GM19438 (cell line): ENCODE data around the gene MRPL44.
A peak's percentile ranks its signal among the peaks of the same experiment; 100 is the strongest.

Experiments
- ATAC-seq: cut with Tn5 transposase; IDR thresholded peaks from one replicate; pipeline ENCODE4 v1.9.1; 2021; ENCODE audit warnings: low read depth; ENCODE audit not compliant: unreplicated experiment

The MRPL44 gene

GRCh38 chr2:223957092-223957851 lies at the start of gene MRPL44:
Gene MRPL44 (plus strand): TSS chr2:223957463. CDS start chr2:223957473, 10 bp downstream.
- ATAC-seq = peak; percentile 93

- ATAC-seq = no peak
Measured at GRCh38 chr2:223908304-223908998, 48.8 kb upstream of the MRPL44 start.

- ATAC-seq = no peak
Measured at GRCh38 chr2:223909001-223909741, 48.1 kb upstream of the MRPL44 start.

GRCh38 chr2:223914324-223914723 lies 42.9 kb upstream of the MRPL44 start:
- ATAC-seq = no peak

- ATAC-seq = no peak
Measured at GRCh38 chr2:223915071-223915470, 42.2 kb upstream of the MRPL44 start.

GRCh38 chr2:223916181-223916920 lies 40.9 kb upstream of the MRPL44 start:
- no peak for ATAC-seq

GRCh38 chr2:223918671-223919134 lies 38.6 kb upstream of the MRPL44 start:
- no peak for ATAC-seq

- ATAC-seq = no peak
Measured at GRCh38 chr2:223920109-223920508, 37.2 kb upstream of the MRPL44 start.

GRCh38 chr2:223921204-223921603 lies 36.1 kb upstream of the MRPL44 start:
- ATAC-seq = no peak

GRCh38 chr2:223922308-223922707 lies 35.0 kb upstream of the MRPL44 start:
- no peak for ATAC-seq

- ATAC-seq = no peak
Measured at GRCh38 chr2:223923976-223924375, 33.3 kb upstream of the MRPL44 start.

- no peak for ATAC-seq
Measured at GRCh38 chr2:223925106-223925505, 32.2 kb upstream of the MRPL44 start.

GRCh38 chr2:223928113-223929006 lies 28.9 kb upstream of the MRPL44 start:
- ATAC-seq = no peak

- ATAC-seq = no peak
Measured at GRCh38 chr2:223929571-223930102, 27.6 kb upstream of the MRPL44 start.

- no peak for ATAC-seq
Measured at GRCh38 chr2:223930103-223930976, 26.9 kb upstream of the MRPL44 start.

GRCh38 chr2:223932816-223933800 lies 24.2 kb upstream of the MRPL44 start:
- ATAC-seq = no peak

- no peak for ATAC-seq
Measured at GRCh38 chr2:223934870-223935269, 22.4 kb upstream of the MRPL44 start.
